Smooth muscle cell (in vitro differentiated cells): Measurements from ENCODE around the gene PON1. TPM values are rescaled to one million over a fixed set of nuclear protein-coding genes. Genes with fewer than 3 reads are reported as not detected.

ENCODE experiments used
- DNase-seq: peaks from one replicate; lab custom pipeline; 2025; ENCODE audit not compliant: unreplicated experiment; lab: John Stamatoyannopoulos, UW
- H2AFZ ChIP-seq: fragments of 200-600 bp; sonication (generic); 2 replicates; pipeline ENCODE4 v1.6.0; 2016; ENCODE audit warnings: antibody characterized with exemption, low read depth, mild to moderate bottlenecking
- H3F3A ChIP-seq: fragments of 200-600 bp; sonication (generic); 2 replicates; pipeline ENCODE4 v1.6.0; 2017; ENCODE audit warnings: antibody characterized with exemption, low read depth
- H3K27ac ChIP-seq: fragments of 200-600 bp; sonication (generic); 2 replicates; pipeline ENCODE4 v1.5.1; 2016; ENCODE audit warnings: low read depth, mild to moderate bottlenecking
- H3K27me3 ChIP-seq: fragments of 200-600 bp; sonication (generic); 2 replicates; pipeline ENCODE4 v1.6.1; 2016; ENCODE audit warnings: low read depth, mild to moderate bottlenecking
- H3K36me3 ChIP-seq: fragments of 200-600 bp; sonication (generic); 2 replicates; pipeline ENCODE4 v1.5.1; 2016; ENCODE audit warnings: low read depth
- H3K4me1 ChIP-seq: fragments of 200-600 bp; sonication (generic); 2 replicates; pipeline ENCODE4 v1.5.1; 2016; ENCODE audit warnings: low read depth
- H3K4me2 ChIP-seq: fragments of 200-600 bp; sonication (generic); 2 replicates; pipeline ENCODE4 v1.6.0; 2016; ENCODE audit warnings: mild to moderate bottlenecking
- H3K4me3 ChIP-seq: fragments of 200-600 bp; sonication (generic); 2 replicates; pipeline ENCODE4 v1.5.1; 2016; ENCODE audit warnings: mild to moderate bottlenecking
- H3K79me2 ChIP-seq: fragments of 200-600 bp; sonication (generic); 2 replicates; pipeline ENCODE4 v1.6.0; 2016; ENCODE audit warnings: low read depth, mild to moderate bottlenecking
- H3K9ac ChIP-seq: fragments of 200-600 bp; sonication (generic); 2 replicates; pipeline ENCODE4 v1.6.0; 2016; ENCODE audit warnings: low read depth
- H3K9me3 ChIP-seq: fragments of 200-600 bp; sonication (generic); replicated peaks from 2 replicates; pipeline ENCODE4 v1.5.1; 2016; ENCODE audit warnings: low read depth
- H4K20me1 ChIP-seq: fragments of 200-600 bp; sonication (generic); 2 replicates; pipeline ENCODE4 v1.6.0; 2016; ENCODE audit warnings: low read depth
- CTCF ChIP-seq: fragments of 200-600 bp; sonication (generic); IDR thresholded peaks from 2 replicates; pipeline ENCODE4 v1.5.1; 2017; ENCODE audit warnings: borderline replicate concordance, mild to moderate bottlenecking, antibody characterized with exemption; ENCODE audit not compliant: insufficient read depth, poor library complexity, severe bottlenecking
- WGBS: methylation state at CpG from one replicate; pipeline ENCODE4 v1.1.7; 2016; ENCODE audit warnings: low lambda C conversion rate; 5-methylcytosine and 5-hydroxymethylcytosine counted together
- polyA plus RNA-seq: library from polyadenylated mRNA; unstranded; fragments of >200 nt; fragmentation: Nextera tagmentation; extraction: Ambion mirVana; gene quantifications from 2 replicates; pipeline ENCODE4 v1.2.1, GENCODE V29; 2016
- total RNA-seq: library from RNA; depleted of rRNA; stranded (reverse); fragments of >200 nt; gene quantifications from 2 replicates; pipeline ENCODE4 v1.2.3, GENCODE V29; 2014

Gene PON1
- total and polyA plus RNA-seq, 2 experiments from 2014 or later, result not detected

- Histone ChIP-seq H3K9ac (no peak overlapping the region), H3K4me2 (no peak overlapping the region), H3K9me3 (no peaks in the 10 kb centered on the region), H3K79me2 (no peaks in the 10 kb centered on the region), H3F3A (no peaks in the 10 kb centered on the region), H3K27ac (no peak overlapping the region), H3K4me3 (no peak overlapping the region), H2AFZ (no peak overlapping the region), H3K36me3 (no peaks in the 10 kb centered on the region), H3K27me3 (no peaks in the 10 kb centered on the region), H3K4me1 (no peaks in the 10 kb centered on the region), H4K20me1 (no peaks in the 10 kb centered on the region)
- 99% methylated on average over 3 of the region's 3 CpGs for WGBS
- DNase-seq, result no peak
- TF ChIP-seq CTCF, result no peak
Observed at GRCh38 chr7:95298091-95298490, 26.2 kb downstream of the PON1 start.

- Histone ChIP-seq H2AFZ (no peak overlapping the region), H3K9ac (no peak overlapping the region), H3K4me1 (no peaks in the 10 kb centered on the region), H3K27ac (no peak overlapping the region), H3K9me3 (no peaks in the 10 kb centered on the region), H3K4me2 (no peak overlapping the region), H3K36me3 (no peaks in the 10 kb centered on the region), H3K4me3 (no peak overlapping the region), H3K79me2 (no peaks in the 10 kb centered on the region), H4K20me1 (no peaks in the 10 kb centered on the region), H3K27me3 (no peaks in the 10 kb centered on the region), H3F3A (no peaks in the 10 kb centered on the region)
- WGBS, result 94% methylated on average over 1 of the region's 1 CpG
- TF ChIP-seq CTCF, result no peak
- DNase-seq, result no peak
Observed at GRCh38 chr7:95297041-95297440, 27.3 kb downstream of the PON1 start.

GRCh38 chr7:95296456-95296855 is 27.9 kb downstream of the PON1 start:
- Histone ChIP-seq H3F3A (no peaks in the 10 kb centered on the region), H3K4me3 (no peak overlapping the region), H3K9ac (no peak overlapping the region), H3K9me3 (no peaks in the 10 kb centered on the region), H4K20me1 (no peaks in the 10 kb centered on the region), H3K4me2 (no peak overlapping the region), H3K27ac (no peak overlapping the region), H3K36me3 (no peaks in the 10 kb centered on the region), H3K4me1 (no peaks in the 10 kb centered on the region), H2AFZ (no peak overlapping the region), H3K79me2 (no peaks in the 10 kb centered on the region), H3K27me3 (no peaks in the 10 kb centered on the region)
- WGBS, result 91% methylated on average over 6 of the region's 6 CpGs
- TF ChIP-seq CTCF, result no peak
- DNase-seq, result no peak

- Histone ChIP-seq H4K20me1 (no peaks in the 10 kb centered on the region), H2AFZ (no peak overlapping the region), H3K36me3 (no peaks in the 10 kb centered on the region), H3K27me3 (no peaks in the 10 kb centered on the region), H3K9me3 (no peaks in the 10 kb centered on the region), H3K9ac (no peak overlapping the region), H3K79me2 (no peaks in the 10 kb centered on the region), H3K4me3 (no peak overlapping the region), H3F3A (no peaks in the 10 kb centered on the region), H3K4me1 (no peaks in the 10 kb centered on the region), H3K4me2 (no peak overlapping the region), H3K27ac (no peak overlapping the region)
- no peak for TF ChIP-seq CTCF
- no peak for DNase-seq
Observed at GRCh38 chr7:95295397-95295796, 28.9 kb downstream of the PON1 start.
